Neuron (in vitro differentiated cells): Measurements from ENCODE around the gene NPAS2.

ENCODE experiments used
- H2AFZ ChIP-seq: one replicate; pipeline ENCODE4 v1.6.1; 2013; ENCODE audit warnings: low read depth, mild to moderate bottlenecking, inconsistent platforms, low read length, moderate library complexity
- H3K27me3 ChIP-seq: one replicate; pipeline ENCODE4 v1.6.1; 2013; ENCODE audit warnings: low read length; ENCODE audit not compliant: insufficient read depth
- H3K36me3 ChIP-seq: one replicate; pipeline ENCODE4 v1.6.1; 2013; ENCODE audit warnings: low read length; ENCODE audit not compliant: insufficient read depth
- H3K4me1 ChIP-seq: one replicate; pipeline ENCODE4 v1.6.1; 2013; ENCODE audit warnings: low read length; ENCODE audit not compliant: insufficient read depth
- H3K4me3 ChIP-seq: 2 replicates; pipeline ENCODE4 v1.5.1; 2013; ENCODE audit warnings: mild to moderate bottlenecking, low read length, moderate library complexity
- H3K9me3 ChIP-seq: one replicate; pipeline ENCODE4 v1.6.1; 2013; ENCODE audit warnings: low read length

Gene NPAS2

GRCh38 chr2:100784681-100785080 is 35.3 kb upstream of the NPAS2 start:
- Histone ChIP-seq H3K27me3 (no peaks in the 10 kb centered on the region), H3K9me3 (no peaks in the 10 kb centered on the region), H3K36me3 (no peaks in the 10 kb centered on the region), H3K4me1 (no peaks in the 10 kb centered on the region), H2AFZ (no peak overlapping the region), H3K4me3 (no peak overlapping the region)

- Histone ChIP-seq H3K9me3 (no peaks in the 10 kb centered on the region), H2AFZ (no peak overlapping the region), H3K4me3 (no peak overlapping the region), H3K27me3 (no peaks in the 10 kb centered on the region), H3K4me1 (no peaks in the 10 kb centered on the region), H3K36me3 (no peaks in the 10 kb centered on the region)
Observed at GRCh38 chr2:100785626-100786296, 34.2 kb upstream of the NPAS2 start.

GRCh38 chr2:100786297-100786658 is 33.7 kb upstream of the NPAS2 start:
- H3K4me1 ChIP-seq: no peaks in the 10 kb centered on the region
- no peaks in the 10 kb centered on the region for H3K36me3 ChIP-seq
- H3K4me3 ChIP-seq: no peak overlapping the region
- H3K9me3 ChIP-seq: no peaks in the 10 kb centered on the region
- H2AFZ ChIP-seq: no peak overlapping the region
- H3K27me3 ChIP-seq: no peaks in the 10 kb centered on the region

GRCh38 chr2:100786985-100787384 is 33.0 kb upstream of the NPAS2 start:
- Histone ChIP-seq H3K36me3 (no peaks in the 10 kb centered on the region), H3K9me3 (no peaks in the 10 kb centered on the region), H3K4me1 (no peaks in the 10 kb centered on the region), H3K27me3 (no peaks in the 10 kb centered on the region), H2AFZ (no peak overlapping the region), H3K4me3 (no peak overlapping the region)

GRCh38 chr2:100789361-100789760 is 30.6 kb upstream of the NPAS2 start:
- Histone ChIP-seq H3K9me3 (no peaks in the 10 kb centered on the region), H3K4me3 (no peak overlapping the region), H2AFZ (no peak overlapping the region), H3K4me1 (no peaks in the 10 kb centered on the region), H3K36me3 (no peaks in the 10 kb centered on the region), H3K27me3 (no peaks in the 10 kb centered on the region)

- no peaks in the 10 kb centered on the region for H3K4me1 ChIP-seq
- H3K9me3 ChIP-seq: no peaks in the 10 kb centered on the region
- H3K36me3 ChIP-seq: no peaks in the 10 kb centered on the region
- H2AFZ ChIP-seq: no peak overlapping the region
- no peaks in the 10 kb centered on the region for H3K27me3 ChIP-seq
- H3K4me3 ChIP-seq: no peak overlapping the region
Observed at GRCh38 chr2:100791294-100791935, 28.5 kb upstream of the NPAS2 start.

- Histone ChIP-seq H3K4me3 (no peak overlapping the region), H3K9me3 (no peaks in the 10 kb centered on the region), H3K36me3 (no peaks in the 10 kb centered on the region), H3K27me3 (no peaks in the 10 kb centered on the region), H2AFZ (no peak overlapping the region), H3K4me1 (no peaks in the 10 kb centered on the region)
Observed at GRCh38 chr2:100791936-100792308, 28.0 kb upstream of the NPAS2 start.

GRCh38 chr2:100793220-100793619 is 26.7 kb upstream of the NPAS2 start:
- Histone ChIP-seq H3K4me3 (no peak overlapping the region), H3K9me3 (no peaks in the 10 kb centered on the region), H3K36me3 (no peaks in the 10 kb centered on the region), H3K27me3 (no peaks in the 10 kb centered on the region), H2AFZ (no peak overlapping the region), H3K4me1 (no peaks in the 10 kb centered on the region)

- no peak overlapping the region for H3K4me3 ChIP-seq
- H3K9me3 ChIP-seq: no peaks in the 10 kb centered on the region
Observed at GRCh38 chr2:100793982-100794381, 26.0 kb upstream of the NPAS2 start.

GRCh38 chr2:100796499-100797100 is 23.3 kb upstream of the NPAS2 start:
- H3K4me3 ChIP-seq: no peak overlapping the region
- no peaks in the 10 kb centered on the region for H3K36me3 ChIP-seq
- no peak overlapping the region for H2AFZ ChIP-seq
- H3K27me3 ChIP-seq: no peaks in the 10 kb centered on the region
- no peaks in the 10 kb centered on the region for H3K9me3 ChIP-seq
- H3K4me1 ChIP-seq: no peaks in the 10 kb centered on the region

More at GRCh38 chr2:100793982-100794381, 26.0 kb upstream of the NPAS2 start:
- Histone ChIP-seq H2AFZ (no peak overlapping the region), H3K4me1 (no peaks in the 10 kb centered on the region), H3K27me3 (no peaks in the 10 kb centered on the region), H3K36me3 (no peaks in the 10 kb centered on the region)

- H3K27me3 ChIP-seq: no peaks in the 10 kb centered on the region
- no peaks in the 10 kb centered on the region for H3K4me1 ChIP-seq
- no peaks in the 10 kb centered on the region for H3K36me3 ChIP-seq
- no peaks in the 10 kb centered on the region for H3K9me3 ChIP-seq
- no peak overlapping the region for H2AFZ ChIP-seq
- H3K4me3 ChIP-seq: no peak overlapping the region
Observed at GRCh38 chr2:100799686-100800085, 20.3 kb upstream of the NPAS2 start.

GRCh38 chr2:100800915-100801314 is 19.0 kb upstream of the NPAS2 start:
- Histone ChIP-seq H3K27me3 (peaks cover 3% of the 10 kb centered on the region), H3K4me3 (no peak overlapping the region), H3K9me3 (no peaks in the 10 kb centered on the region), H2AFZ (no peak overlapping the region), H3K4me1 (no peaks in the 10 kb centered on the region), H3K36me3 (no peaks in the 10 kb centered on the region)

GRCh38 chr2:100801402-100801801 is 18.5 kb upstream of the NPAS2 start:
- Histone ChIP-seq H2AFZ (no peak overlapping the region), H3K4me3 (no peak overlapping the region), H3K4me1 (no peaks in the 10 kb centered on the region), H3K9me3 (no peaks in the 10 kb centered on the region), H3K27me3 (peaks cover 3% of the 10 kb centered on the region), H3K36me3 (no peaks in the 10 kb centered on the region)
